A549 (cell line): Measurements from ENCODE around the gene ZNF438. TPM values are rescaled to one million over a fixed set of nuclear protein-coding genes. Genes with fewer than 3 reads are reported as not detected.

Experiments used
- ATAC-seq, 2 experiments: fragments of 200-7000 bp in 1 of 2; fragments of >200 bp in 1 of 2; cut with Nextera tagmentation in 1 of 2; cut with Tn5 transposase in 1 of 2; 3 replicates each; pipeline versions ENCODE4 v1.8.0 to v1.9.1; 2018 to 2020; ENCODE audit warnings: mild to moderate bottlenecking in 1 of 2, moderate library complexity in 1 of 2
- CTCF ChIA-PET: fragments of 300-600 bp; sonication (Branson Sonifier 250); formaldehyde crosslinking; extraction: SDS; loops from one replicate; lab custom pipeline; 2021; ENCODE audit warnings: antibody characterized with exemption, inconsistent platforms; lab: Yijun Ruan, JAX
- POLR2A ChIA-PET: fragments of 350-600 bp; formaldehyde crosslinking; extraction: SDS; loops from one replicate; lab custom pipeline; 2021; ENCODE audit warnings: antibody characterized with exemption, inconsistent platforms; lab: Yijun Ruan, JAX
- DNase-seq, 2 experiments: peaks; one replicate each; pipeline versions ENCODE4 v3.0.0 to v3.0.0-alpha.2; 2011 to 2016; ENCODE audit warnings: low read depth in 1 of 2, low spot score in 1 of 2
- FAIRE-seq: peaks from 2 replicates; lab custom pipeline; 2011; peaks lifted over from hg19 to GRCh38; lab: Jason Lieb, UNC
- H3K27ac ChIP-seq, 2 experiments: fragments of >200 bp; sonication (Bioruptor Twin); formaldehyde crosslinking; 3 replicates each; pipeline ENCODE4 v1.5.1; 2016 to 2017
- H3K4me1 ChIP-seq: fragments of >200 bp; sonication (Bioruptor Twin); formaldehyde crosslinking; 3 replicates; pipeline ENCODE4 v1.6.1; 2016
- H3K4me2 ChIP-seq: fragments of >200 bp; sonication (Bioruptor Twin); formaldehyde crosslinking; 3 replicates; pipeline ENCODE4 v1.6.1; 2016
- H3K4me3 ChIP-seq: fragments of >200 bp; sonication (Bioruptor Twin); formaldehyde crosslinking; 3 replicates; pipeline ENCODE4 v1.5.1; 2016
- H3K9me3 ChIP-seq: fragments of >200 bp; sonication (Bioruptor Twin); formaldehyde crosslinking; 3 replicates; pipeline ENCODE4 v1.6.1; 2016
- CBX2 ChIP-seq: fragments of 200-600 bp; sonication (generic); IDR thresholded peaks from 2 replicates; pipeline ENCODE4 v1.6.1; 2016; ENCODE audit warnings: low read depth, mild to moderate bottlenecking, borderline replicate concordance
- CHD4 ChIP-seq: fragments of 200-600 bp; sonication (generic); IDR thresholded peaks from 2 replicates; pipeline ENCODE4 v1.6.1; 2016; ENCODE audit warnings: antibody characterized with exemption, mild to moderate bottlenecking, borderline replicate concordance
- EHF ChIP-seq: fragments of 250-450 bp; sonication (Bioruptor Pico); IDR thresholded peaks from 2 replicates; pipeline ENCODE4 v1.5.0; 2020; ENCODE audit warnings: mild to moderate bottlenecking
- ESRRA ChIP-seq: fragments of 150-350 bp; IDR thresholded peaks from 2 replicates; pipeline ENCODE4 v1.6.1; 2014; ENCODE audit warnings: mild to moderate bottlenecking, low read length, borderline replicate concordance
- FOSL2 ChIP-seq, 2 experiments: fragments of 450-650 bp in 1 of 2; fragments of >200 bp in 1 of 2; sonication (Bioruptor Twin) in 1 of 2; formaldehyde crosslinking; IDR thresholded peaks; 2 replicates each; pipeline versions ENCODE4 v1.5.0 to v1.6.1; 2016 to 2020; ENCODE audit warnings: mild to moderate bottlenecking in 1 of 2, moderate library complexity in 1 of 2
- HOXA7 ChIP-seq: fragments of 250-450 bp; sonication (Bioruptor Pico); IDR thresholded peaks from 2 replicates; pipeline ENCODE4 v1.5.0; 2020; ENCODE audit warnings: mild to moderate bottlenecking, moderate library complexity
- HOXB13 ChIP-seq: fragments of 250-450 bp; sonication (Bioruptor Pico); IDR thresholded peaks from 2 replicates; pipeline ENCODE4 v1.5.0; 2020; ENCODE audit warnings: low read depth, mild to moderate bottlenecking, moderate library complexity
- HOXB5 ChIP-seq: fragments of 250-450 bp; sonication (Bioruptor Pico); IDR thresholded peaks from 2 replicates; pipeline ENCODE4 v1.5.0; 2020; ENCODE audit warnings: mild to moderate bottlenecking, moderate library complexity
- KDM1A ChIP-seq: fragments of 200-600 bp; sonication (generic); IDR thresholded peaks from 2 replicates; pipeline ENCODE4 v1.6.1; 2016; ENCODE audit warnings: low read depth, mild to moderate bottlenecking
- KDM5A ChIP-seq: fragments of 200-600 bp; sonication (generic); IDR thresholded peaks from 2 replicates; pipeline ENCODE4 v1.6.1; 2016; ENCODE audit warnings: antibody characterized with exemption, mild to moderate bottlenecking
- MAFK ChIP-seq: fragments of 450-650 bp; IDR thresholded peaks from 2 replicates; pipeline ENCODE4 v1.6.1; 2014; ENCODE audit not compliant: partially characterized antibody
- MAZ ChIP-seq: fragments of 150-350 bp; IDR thresholded peaks from 2 replicates; pipeline ENCODE4 v1.6.1; 2014; ENCODE audit warnings: antibody characterized with exemption, low read depth, low read length, borderline replicate concordance
- NFE2L2 ChIP-seq: fragments of 150-350 bp; conservative IDR thresholded peaks from 2 replicates; pipeline ENCODE4 v1.6.1; 2014; ENCODE audit warnings: low read length
- RAD21 ChIP-seq, 2 experiments: fragments of >200 bp in 1 of 2; sonication (Bioruptor Twin) in 1 of 2; formaldehyde crosslinking in 1 of 2; IDR thresholded peaks in 1 of 2; conservative IDR thresholded peaks in 1 of 2; 2 replicates in 1 of 2; 3 replicates in 1 of 2; pipeline ENCODE4 v1.6.1; 2012 to 2018; ENCODE audit warnings: inconsistent platforms in 1 of 2
- RFX5 ChIP-seq: fragments of 450-650 bp; IDR thresholded peaks from 2 replicates; pipeline ENCODE4 v1.7.1; 2014; ENCODE audit warnings: antibody characterized with exemption, mild to moderate bottlenecking, moderate library complexity
- SMC3 ChIP-seq: fragments of >200 bp; sonication (Bioruptor Twin); formaldehyde crosslinking; IDR thresholded peaks from 3 replicates; pipeline ENCODE4 v1.6.1; 2018; ENCODE audit warnings: inconsistent platforms
- WGBS: methylation state at CpG from one replicate; pipeline ENCODE4 v1.1.6; 2017; ENCODE audit errors: missing lambda C conversion rate; 5-methylcytosine and 5-hydroxymethylcytosine counted together
- polyA plus RNA-seq, 4 experiments: library from polyadenylated mRNA; depleted of rRNA in 3 of 4; stranded (reverse); fragments of >200 nt; fragmentation: RNase III in 1 of 4; extraction: RNeasy Plus Mini Kit Qiagen cat#74134 plus additional on column Dnase treatment in 1 of 4; gene quantifications; 2 replicates in 3 of 4; 3 replicates in 1 of 4; pipeline ENCODE4 v1.2.3, GENCODE V29; 2011 to 2017
- TF ChIP-seq, protein P1 (sequence below): fragments of 150-350 bp; IDR thresholded peaks from 2 replicates; pipeline ENCODE4 v1.6.1; 2014; ENCODE audit warnings: low read depth, mild to moderate bottlenecking, low read length
- TF ChIP-seq, protein P2 (sequence below): fragments of >200 bp; sonication (Bioruptor Twin); formaldehyde crosslinking; IDR thresholded peaks from 2 replicates; pipeline ENCODE4 v1.6.1; 2016

The ZNF438 gene
- polyA plus RNA-seq, 2 of the 4 experiments (the other 2 are of a cell fraction): 2.2 to 4.5 TPM

DNA sequence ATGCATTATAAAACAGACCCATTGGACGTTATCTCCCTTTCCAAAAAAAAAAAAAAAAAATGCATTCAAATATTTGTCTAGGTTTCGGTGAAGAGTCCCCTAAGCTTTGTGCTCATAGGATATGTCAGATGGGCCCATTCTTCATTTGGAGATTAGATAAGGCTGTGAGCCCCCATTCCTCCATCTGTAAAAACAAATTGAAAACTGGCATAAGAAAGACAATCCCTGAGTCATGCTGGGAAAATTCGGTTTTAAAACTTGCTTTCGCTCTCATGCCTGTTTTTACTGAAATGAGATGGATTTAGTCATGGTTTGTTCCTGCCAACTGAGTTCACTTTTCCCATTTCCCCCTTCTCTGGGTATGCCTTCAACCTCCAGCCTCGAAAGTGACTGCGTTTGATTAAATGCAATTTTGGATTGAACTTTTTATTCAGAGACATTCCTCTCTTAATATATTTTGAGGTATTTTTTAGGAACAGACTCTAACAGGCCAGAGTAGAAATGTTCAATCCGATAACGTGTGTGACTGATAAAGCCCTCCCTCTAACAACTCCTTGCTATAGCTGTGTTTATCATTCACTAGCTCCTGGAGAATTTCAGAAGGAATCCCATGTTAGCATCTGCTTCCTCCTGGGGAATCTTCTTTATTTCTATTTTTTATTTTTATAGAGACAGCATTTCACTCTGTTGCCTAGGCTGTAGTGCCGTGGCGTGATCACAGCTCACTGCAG lies 211.2 kb downstream of the ZNF438 start:
- WGBS: 67% methylated on average over 10 of the region's 10 CpGs
- FAIRE-seq: no peak
- no peak overlapping the region for H3K4me2 ChIP-seq
- H3K4me1 ChIP-seq: no peaks in the 10 kb centered on the region
- no peak overlapping the region for H3K4me3 ChIP-seq
- H3K27ac ChIP-seq: no peak overlapping the region
- POLR2A ChIA-PET: no interaction called here
- no peak for ATAC-seq
- no peaks in the 10 kb centered on the region for H3K9me3 ChIP-seq
- CTCF ChIA-PET: interaction anchor here (1.3 to 1.5 kb wide), 2 partner anchors 22 to 72 kb away, joined by 3 to 4 read pairs; no protein-coding TSS in a partner anchor
- TF ChIP-seq, protein P1, sequence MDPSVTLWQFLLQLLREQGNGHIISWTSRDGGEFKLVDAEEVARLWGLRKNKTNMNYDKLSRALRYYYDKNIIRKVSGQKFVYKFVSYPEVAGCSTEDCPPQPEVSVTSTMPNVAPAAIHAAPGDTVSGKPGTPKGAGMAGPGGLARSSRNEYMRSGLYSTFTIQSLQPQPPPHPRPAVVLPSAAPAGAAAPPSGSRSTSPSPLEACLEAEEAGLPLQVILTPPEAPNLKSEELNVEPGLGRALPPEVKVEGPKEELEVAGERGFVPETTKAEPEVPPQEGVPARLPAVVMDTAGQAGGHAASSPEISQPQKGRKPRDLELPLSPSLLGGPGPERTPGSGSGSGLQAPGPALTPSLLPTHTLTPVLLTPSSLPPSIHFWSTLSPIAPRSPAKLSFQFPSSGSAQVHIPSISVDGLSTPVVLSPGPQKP: no peak
- TF ChIP-seq KDM5A (no peak), CBX2 (no peak), MAFK (no peak), KDM1A (no peak), ESRRA (no peak), FOSL2 (IDR thresholded peaks at IDR 0.05) (no peak), FOSL2 (CRISPR knock-in tag; IDR thresholded peaks at IDR 0.05) (no peak), RAD21 (conservative IDR thresholded peaks at IDR 0.05 in 1 of 2, IDR thresholded peaks at IDR 0.05 in 1 of 2) (no peak)
- no peak for DNase-seq

DNA sequence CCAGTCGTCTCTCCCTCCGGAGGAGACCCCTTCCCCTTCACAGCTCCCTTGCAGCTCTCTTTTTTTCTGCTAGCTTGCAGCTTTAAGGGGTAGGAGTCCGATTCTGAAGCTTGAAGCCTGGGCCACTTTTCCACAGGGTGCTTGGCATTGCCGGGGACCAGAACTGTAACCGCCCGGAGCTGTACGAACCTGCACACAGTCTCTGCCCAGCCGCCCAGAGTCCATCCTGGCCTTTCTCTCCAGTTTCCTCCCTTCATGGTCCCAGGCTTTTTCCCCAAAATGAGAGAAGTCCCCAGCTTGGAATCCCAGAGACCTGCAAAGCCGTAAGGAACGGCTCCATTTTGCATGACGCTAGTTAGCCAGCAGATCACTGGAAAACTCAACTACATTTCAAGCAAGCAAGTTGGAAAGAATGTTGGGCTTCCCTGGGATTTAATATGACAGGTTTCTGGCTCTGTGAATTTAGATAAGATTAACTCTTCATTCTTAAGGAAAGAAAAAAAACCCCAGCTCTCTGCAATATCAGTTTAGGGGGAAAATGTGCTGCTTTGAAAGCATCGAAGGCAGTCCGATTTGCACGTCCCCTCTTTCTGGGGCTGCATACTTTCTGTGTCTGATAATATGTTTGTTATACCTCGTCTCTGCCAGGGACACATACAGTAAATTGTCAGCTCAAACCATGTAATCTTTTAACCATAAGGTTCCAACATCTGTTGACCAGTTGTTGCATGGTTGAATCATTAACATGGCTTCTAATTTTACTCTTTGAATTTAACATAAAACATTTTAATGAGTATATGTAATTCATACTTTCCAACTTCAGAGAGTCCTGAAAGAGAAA lies 212.1 kb downstream of the ZNF438 start:
- H3K27ac ChIP-seq: no peak overlapping the region
- no peak for DNase-seq
- ChIA-PET CTCF (interaction anchor here (0.6 to 1.5 kb wide), 3 partner anchors 20 to 71 kb away, joined by 3 to 4 read pairs (median 3); no protein-coding TSS in a partner anchor), POLR2A (no interaction called here)
- no peak for FAIRE-seq
- no peak overlapping the region for H3K4me3 ChIP-seq
- H3K4me2 ChIP-seq: no peak overlapping the region
- no peaks in the 10 kb centered on the region for H3K9me3 ChIP-seq
- no peaks in the 10 kb centered on the region for H3K4me1 ChIP-seq
- no peak for TF ChIP-seq EHF
- TF ChIP-seq, protein P2, sequence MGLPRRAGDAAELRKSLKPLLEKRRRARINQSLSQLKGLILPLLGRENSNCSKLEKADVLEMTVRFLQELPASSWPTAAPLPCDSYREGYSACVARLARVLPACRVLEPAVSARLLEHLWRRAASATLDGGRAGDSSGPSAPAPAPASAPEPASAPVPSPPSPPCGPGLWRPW: no peak
- no peak for TF ChIP-seq HOXB13 (CRISPR knock-in tag)
- TF ChIP-seq RAD21 (conservative IDR thresholded peaks at IDR 0.05 in 1 of 2, IDR thresholded peaks at IDR 0.05 in 1 of 2): no peak
- WGBS: 65% methylated on average over 15 of the region's 15 CpGs
- no peak for ATAC-seq

DNA sequence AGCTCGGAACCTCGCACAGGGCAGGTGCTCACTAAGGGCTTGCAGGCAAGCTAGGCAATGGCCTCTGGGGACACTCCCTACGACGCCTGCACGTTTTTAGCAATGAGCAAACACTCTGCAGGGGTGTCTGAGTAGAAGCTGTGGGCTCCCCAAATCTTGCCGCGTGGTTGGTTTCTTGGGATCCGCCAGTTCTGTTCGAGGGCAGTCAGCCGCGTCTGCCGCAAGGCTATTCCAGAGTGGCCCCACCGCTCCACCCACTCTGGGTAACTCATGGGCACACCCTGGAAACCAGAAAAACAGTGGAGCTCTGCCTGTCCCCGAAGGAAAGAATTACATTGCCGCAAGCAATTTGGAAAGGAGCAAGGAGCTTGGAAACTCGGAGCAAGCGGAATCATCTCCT lies 212.8 kb downstream of the ZNF438 start:
- ChIA-PET CTCF (interaction anchor here (0.6 to 1.5 kb wide), 2 partner anchors 19 to 71 kb away, joined by 3 to 4 read pairs; no protein-coding TSS in a partner anchor), POLR2A (no interaction called here)
- Histone ChIP-seq H3K27ac (no peak overlapping the region), H3K9me3 (no peaks in the 10 kb centered on the region), H3K4me2 (no peak overlapping the region), H3K4me3 (no peak overlapping the region), H3K4me1 (no peaks in the 10 kb centered on the region)
- ATAC-seq: no peak
- no peak for DNase-seq
- no peak for TF ChIP-seq SMC3
- TF ChIP-seq MAZ: no peak
- TF ChIP-seq HOXB13 (CRISPR knock-in tag): no peak
- TF ChIP-seq NFE2L2: no peak
- no peak for TF ChIP-seq RAD21 (conservative IDR thresholded peaks at IDR 0.05 in 1 of 2, IDR thresholded peaks at IDR 0.05 in 1 of 2)
- no peak for TF ChIP-seq CHD4
- TF ChIP-seq HOXA7 (CRISPR knock-in tag): no peak
- no peak for TF ChIP-seq HOXB5 (CRISPR knock-in tag)
- TF ChIP-seq, protein P1: no peak
- no peak for TF ChIP-seq RFX5
- TF ChIP-seq MAFK: no peak
- TF ChIP-seq KDM1A: no peak
- FAIRE-seq: no peak
- 73% methylated on average over 15 of the region's 17 CpGs for WGBS
